K562 (cell line): ENCODE results near the gene WDR47. TPM values are rescaled to one million over a fixed set of nuclear protein-coding genes. Genes with fewer than 3 reads are reported as not detected.

Experiments used
- ATAC-seq: fragments of 200-7000 bp; cut with Tn5 transposase; 3 replicates; pipeline ENCODE4 v1.9.1; 2020; ENCODE audit warnings: moderate library complexity
- BruUV-seq: library from RNA; stranded (reverse); fragments of 400-500 nt; replicated peaks from 2 replicates; lab custom pipeline; 2021; lab: Mats Ljungman, UMichigan
- CTCF ChIA-PET: fragments of 300-600 bp; formaldehyde crosslinking; extraction: SDS; loops from one replicate; lab custom pipeline; 2021; ENCODE audit warnings: low intra/inter-chr PET ratio; lab: Yijun Ruan, JAX
- POLR2A ChIA-PET: fragments of 300-600, 350-650 bp; sonication (Branson Sonifier 250); formaldehyde crosslinking; extraction: SDS; loops from one replicate; lab custom pipeline; 2021; ENCODE audit warnings: antibody characterized with exemption, inconsistent platforms; lab: Yijun Ruan, JAX
- DNase-seq, 4 experiments: peaks; one replicate each; pipeline versions ENCODE4 v3.0.0 to v3.0.0-alpha.2; 2011 to 2018; ENCODE audit warnings: low spot score in 3 of 4, mixed read lengths in 3 of 4; ENCODE audit errors: extremely low read depth in 1 of 4
- FAIRE-seq: peaks from 2 replicates; lab custom pipeline; 2011; peaks lifted over from hg19 to GRCh38; lab: Jason Lieb, UNC
- H2AFZ ChIP-seq: 2 replicates; pipeline ENCODE4 v1.6.0; 2011; ENCODE audit warnings: low read depth, low read length, control low read depth, inconsistent platforms
- H3K27ac ChIP-seq: fragments of 200-600 bp; 3 replicates; pipeline ENCODE4 v1.8.0; 2011; ENCODE audit warnings: low read depth, mild to moderate bottlenecking, control low read depth, inconsistent platforms, low read length, moderate library complexity, mixed read lengths; ENCODE audit errors: extremely low read depth
- H3K27me3 ChIP-seq, 2 experiments: fragments of 300-600 bp in 1 of 2; 2 replicates in 1 of 2; 3 replicates in 1 of 2; pipeline versions ENCODE4 v1.6.0 to v1.8.0; 2011; ENCODE audit warnings: inconsistent platforms in 2 of 2, low read length in 2 of 2, mild to moderate bottlenecking in 1 of 2, mixed read lengths in 1 of 2, moderate library complexity in 1 of 2; ENCODE audit not compliant: control insufficient read depth in 2 of 2, insufficient read depth in 2 of 2
- H3K36me3 ChIP-seq: fragments of 300-600 bp; 3 replicates; pipeline ENCODE4 v1.8.0; 2011; ENCODE audit warnings: mild to moderate bottlenecking, low read length, inconsistent platforms; ENCODE audit not compliant: control insufficient read depth, insufficient read depth
- H3K4me1 ChIP-seq, 2 experiments: fragments of 200-600 bp in 1 of 2; replicated peaks in 1 of 2; 2 replicates in 1 of 2; 3 replicates in 1 of 2; pipeline versions ENCODE4 v1.5.1 to v1.8.0; 2011; ENCODE audit warnings: inconsistent platforms in 2 of 2, low read length in 2 of 2, mild to moderate bottlenecking in 1 of 2, mixed read lengths in 1 of 2, moderate library complexity in 1 of 2; ENCODE audit not compliant: control insufficient read depth in 2 of 2, insufficient read depth in 2 of 2
- H3K4me2 ChIP-seq: 2 replicates; pipeline ENCODE4 v1.6.1; 2011; ENCODE audit warnings: low read length, control low read depth, inconsistent platforms, mixed read lengths; ENCODE audit not compliant: insufficient read depth
- H3K4me3 ChIP-seq: fragments of 200-600 bp; sonication (generic), shearing (Covaris generic); 2 replicates; pipeline ENCODE4 v1.5.1; 2016; ENCODE audit warnings: control low read depth, inconsistent platforms
- H3K79me2 ChIP-seq: fragments of 200-600 bp; 3 replicates; pipeline ENCODE4 v1.8.0; 2011; ENCODE audit warnings: low read length, inconsistent platforms; ENCODE audit not compliant: control insufficient read depth, insufficient read depth
- H3K9ac ChIP-seq, 2 experiments: 2 replicates each; pipeline versions ENCODE4 v1.6.0 to v1.6.1; 2011; ENCODE audit warnings: low read depth in 2 of 2, low read length in 2 of 2, control low read depth in 1 of 2, inconsistent platforms in 1 of 2, mild to moderate bottlenecking in 1 of 2, mixed read lengths in 1 of 2; ENCODE audit not compliant: insufficient read depth in 1 of 2
- H3K9me1 ChIP-seq: one replicate; pipeline ENCODE4 v1.6.0; 2011; ENCODE audit warnings: inconsistent platforms, mild to moderate bottlenecking, low read length, moderate library complexity; ENCODE audit not compliant: control insufficient read depth, insufficient read depth
- H3K9me3 ChIP-seq: replicated peaks from 2 replicates; pipeline ENCODE4 v1.5.1; 2011; ENCODE audit warnings: low read depth, low read length, inconsistent platforms; ENCODE audit not compliant: control insufficient read depth, insufficient read depth
- H4K20me1 ChIP-seq: replicated peaks from 2 replicates; pipeline ENCODE4 v1.6.1; 2011; ENCODE audit warnings: low read length, inconsistent platforms, mixed read lengths; ENCODE audit not compliant: control insufficient read depth, insufficient read depth
- DLX4 ChIP-seq: fragments of 250-450 bp; sonication (Bioruptor Pico); IDR thresholded peaks from 2 replicates; pipeline ENCODE4 v1.6.1; 2021; ENCODE audit warnings: mild to moderate bottlenecking
- NR0B1 ChIP-seq: fragments of 450-650 bp; IDR thresholded peaks from one replicate; pipeline ENCODE4 v1.6.1; 2018; ENCODE audit warnings: mild to moderate bottlenecking, moderate library complexity; ENCODE audit not compliant: partially characterized antibody
- STAG1 ChIP-seq: sonication (generic); formaldehyde crosslinking; IDR thresholded peaks from 2 replicates; pipeline ENCODE4 v1.5.0; 2020; ENCODE audit warnings: missing genetic modification reagents, borderline replicate concordance
- TCF7L2 ChIP-seq: fragments of 150-350 bp; IDR thresholded peaks from 2 replicates; pipeline ENCODE4 v1.6.1; 2016; ENCODE audit warnings: low read depth, mild to moderate bottlenecking, low read length, moderate library complexity
- WGBS: fragments of 100-300 bp; shearing (Covaris generic); methylation state at CpG from one replicate; pipeline ENCODE4 v1.1.6; 2016; ENCODE audit warnings: low coverage, mixed read lengths; ENCODE audit not compliant: insufficient coverage; ENCODE audit errors: missing lambda C conversion rate; 5-methylcytosine and 5-hydroxymethylcytosine counted together
- in situ Hi-C: fragments of 300-500 bp; cut with MboI; formaldehyde crosslinking; loops from 4 replicates; pipeline ENCODE4 v1.15.0; 2018; ENCODE audit warnings: inconsistent platforms, mixed read lengths
- intact Hi-C: fragments of 100-400 bp; cut with micrococcal nuclease; formaldehyde crosslinking; loops from 2 replicates; pipeline ENCODE4 v1.14.2; 2022
- polyA plus RNA-seq, 8 experiments: library from polyadenylated mRNA; depleted of rRNA in 4 of 8; stranded (reverse) in 5 of 8; unstranded in 3 of 8; fragments of >200 nt; fragmentation: Nextera tagmentation in 2 of 8; fragmentation: Illumina TruSeq in 1 of 8; extraction: Ambion mirVana in 2 of 8; extraction: Trizol in 1 of 8; gene quantifications; 2 replicates each; pipeline versions ENCODE4 v1.2.1 to v1.2.3, GENCODE V29; 2011 to 2014; ENCODE audit warnings: inconsistent platforms in 1 of 8, missing spikeins in 1 of 8
- small RNA-seq: library from RNA; depleted of rRNA; stranded (forward); fragments of <200 nt; gene quantifications from one replicate; pipeline ENCODE3, GENCODE V24; 2014
- total RNA-seq, 7 experiments: library from RNA; depleted of rRNA in 6 of 7; stranded (reverse); fragments of >200 nt in 6 of 7; fragmentation: Illumina TruSeq in 2 of 7; extraction: Trizol in 2 of 7; gene quantifications; 2 replicates each; pipeline versions ENCODE4 v1.2.1 to v1.2.3, GENCODE V29; 2011 to 2021; ENCODE audit warnings: low replicate concordance in 1 of 7
- TF ChIP-seq, protein P1 (sequence below): fragments of 250-450 bp; sonication (Bioruptor Pico); IDR thresholded peaks from 2 replicates; pipeline ENCODE4 v1.5.0; 2021
- TF ChIP-seq, protein P2 (sequence below), 2 experiments: fragments of 200-800 bp in 1 of 2; sonication (Bioruptor generic) in 1 of 2; sonication (generic) in 1 of 2; formaldehyde crosslinking in 1 of 2; IDR thresholded peaks in 1 of 2; conservative IDR thresholded peaks in 1 of 2; 2 replicates each; pipeline versions ENCODE4 v1.5.0 to v1.6.1; 2016 to 2020; ENCODE audit warnings: missing compliant biosample characterization in 1 of 2, missing genetic modification characterization in 1 of 2, missing genetic modification reagents in 1 of 2

The WDR47 gene
- total and polyA plus RNA-seq, 9 of the 15 experiments (the other 6 are each of a cell fraction or from before 2014, with no cell fraction given), result 1.3 to 10.1 (median 4.9) TPM

- no peaks in the 10 kb centered on the region for H3K79me2 ChIP-seq
- no peak overlapping the region for H3K4me3 ChIP-seq
- peaks cover 94% of the 10 kb centered on the region for H3K36me3 ChIP-seq
- no peaks in the 10 kb centered on the region for H3K27me3 ChIP-seq
- no peak overlapping the region for H3K9ac ChIP-seq
- H3K9me1 ChIP-seq, result no peaks in the 10 kb centered on the region
- DNase-seq (no peak), FAIRE-seq (no peak), ATAC-seq (no peak)
- no peaks in the 10 kb centered on the region for H3K4me1 ChIP-seq
- H2AFZ ChIP-seq, result no peak overlapping the region
- no peak overlapping the region for H3K27ac ChIP-seq
- H3K4me2 ChIP-seq, result no peak overlapping the region
- TF ChIP-seq, protein P1, sequence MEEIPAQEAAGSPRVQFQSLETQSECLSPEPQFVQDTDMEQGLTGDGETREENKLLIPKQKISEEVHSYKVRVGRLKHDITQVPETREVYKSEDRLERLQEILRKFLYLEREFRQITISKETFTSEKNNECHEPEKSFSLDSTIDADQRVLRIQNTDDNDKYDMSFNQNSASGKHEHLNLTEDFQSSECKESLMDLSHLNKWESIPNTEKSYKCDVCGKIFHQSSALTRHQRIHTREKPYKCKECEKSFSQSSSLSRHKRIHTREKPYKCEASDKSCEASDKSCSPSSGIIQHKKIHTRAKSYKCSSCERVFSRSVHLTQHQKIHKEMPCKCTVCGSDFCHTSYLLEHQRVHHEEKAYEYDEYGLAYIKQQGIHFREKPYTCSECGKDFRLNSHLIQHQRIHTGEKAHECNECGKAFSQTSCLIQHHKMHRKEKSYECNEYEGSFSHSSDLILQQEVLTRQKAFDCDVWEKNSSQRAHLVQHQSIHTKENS, result no peak
- TF ChIP-seq STAG1 (CRISPR knock-in tag), result no peak
- no peak for TF ChIP-seq NR0B1
- TF ChIP-seq, protein P2, sequence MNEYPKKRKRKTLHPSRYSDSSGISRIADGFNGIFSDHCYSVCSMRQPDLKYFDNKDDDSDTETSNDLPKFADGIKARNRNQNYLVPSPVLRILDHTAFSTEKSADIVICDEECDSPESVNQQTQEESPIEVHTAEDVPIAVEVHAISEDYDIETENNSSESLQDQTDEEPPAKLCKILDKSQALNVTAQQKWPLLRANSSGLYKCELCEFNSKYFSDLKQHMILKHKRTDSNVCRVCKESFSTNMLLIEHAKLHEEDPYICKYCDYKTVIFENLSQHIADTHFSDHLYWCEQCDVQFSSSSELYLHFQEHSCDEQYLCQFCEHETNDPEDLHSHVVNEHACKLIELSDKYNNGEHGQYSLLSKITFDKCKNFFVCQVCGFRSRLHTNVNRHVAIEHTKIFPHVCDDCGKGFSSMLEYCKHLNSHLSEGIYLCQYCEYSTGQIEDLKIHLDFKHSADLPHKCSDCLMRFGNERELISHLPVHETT (CRISPR knock-in tag; conservative IDR thresholded peaks at IDR 0.05 in 1 of 2, IDR thresholded peaks at IDR 0.05 in 1 of 2), result no peak
- TF ChIP-seq DLX4 (CRISPR knock-in tag), result no peak
- no peak for TF ChIP-seq TCF7L2
- intact Hi-C loops, result no loop called here
- ChIA-PET POLR2A (no interaction called here), CTCF (no interaction called here)
- no peaks in the 10 kb centered on the region for H4K20me1 ChIP-seq
- BruUV-seq, result no TSS peak
- in situ Hi-C loops, result no loop called here
- 95% methylated on average over 2 of the region's 2 CpGs for WGBS
- H3K9me3 ChIP-seq, result no peaks in the 10 kb centered on the region
These were observed 116.0 kb downstream of the WDR47 start for GRCh38 chr1:108925920-108926319.

Small RNA genes within 50 kb of the gene (small RNA-seq; reads per million reads assigned to genes)
- gene BX679664.1 (not detected), gene BX679664.2 (not detected)

Other genes starting within 250 kb of the WDR47 start
Only the 7 nearest of the 9 such genes appear.
- not detected in 2 replicates for gene AKNAD1, start 185.0 kb downstream of the WDR47 start, total RNA-seq (2014; rRNA removed)
- gene AKNAD1, start 185.0 kb downstream of the WDR47 start, total RNA-seq (2014; rRNA removed; fragmentation: Illumina TruSeq; extraction: Trizol), result not detected in 2 replicates
- gene AKNAD1, start 185.0 kb downstream of the WDR47 start, total RNA-seq (2015; rRNA removed; fragmentation: Illumina TruSeq; extraction: Trizol), result not detected in 2 replicates
- not detected in 2 replicates for gene AKNAD1, start 185.0 kb downstream of the WDR47 start, total RNA-seq (2021)
- gene AKNAD1, start 185.0 kb downstream of the WDR47 start, polyA plus RNA-seq (2011; rRNA removed), result not detected in 2 replicates
- gene AKNAD1, start 185.0 kb downstream of the WDR47 start, polyA plus RNA-seq (2014; fragmentation: Illumina TruSeq; extraction: Trizol), result 0.30 TPM in 1 of 2 replicates, not detected in the other
- under 1 TPM in 1 of 2 experiments, not detected in 1; 0.13 TPM for gene AKNAD1, start 185.0 kb downstream of the WDR47 start, polyA plus RNA-seq (2014; fragmentation: Nextera tagmentation; extraction: Ambion mirVana)
- gene AKNAD1, start 185.0 kb downstream of the WDR47 start, polyA plus RNA-seq (2014; rRNA removed), result not detected in 2 replicates
- gene GPSM2, start 165.1 kb downstream of the WDR47 start, total RNA-seq (2014; rRNA removed), result 27.0 and 29.2 TPM in 2 replicates
- gene GPSM2, start 165.1 kb downstream of the WDR47 start, total RNA-seq (2014; rRNA removed; fragmentation: Illumina TruSeq; extraction: Trizol), result 39.1 and 41.5 TPM in 2 replicates
- gene GPSM2, start 165.1 kb downstream of the WDR47 start, total RNA-seq (2015; rRNA removed; fragmentation: Illumina TruSeq; extraction: Trizol), result 40.9 and 50.8 TPM in 2 replicates
- 28.9 and 32.1 TPM in 2 replicates for gene GPSM2, start 165.1 kb downstream of the WDR47 start, total RNA-seq (2021)
- gene GPSM2, start 165.1 kb downstream of the WDR47 start, polyA plus RNA-seq (2011; rRNA removed), result 28.1 and 37.8 TPM in 2 replicates
- 25.2 and 34.4 TPM in 2 replicates for gene GPSM2, start 165.1 kb downstream of the WDR47 start, polyA plus RNA-seq (2014; fragmentation: Illumina TruSeq; extraction: Trizol)
- gene GPSM2, start 165.1 kb downstream of the WDR47 start, polyA plus RNA-seq (2014; fragmentation: Nextera tagmentation; extraction: Ambion mirVana), result 1 to 10 TPM; 7.8 to 8.4 TPM
- 26.5 and 28.5 TPM in 2 replicates for gene GPSM2, start 165.1 kb downstream of the WDR47 start, polyA plus RNA-seq (2014; rRNA removed)
- 33.3 and 37.7 TPM in 2 replicates for gene CLCC1, start 78.6 kb downstream of the WDR47 start, total RNA-seq (2014; rRNA removed)
- 54.6 and 56.9 TPM in 2 replicates for gene CLCC1, start 78.6 kb downstream of the WDR47 start, total RNA-seq (2014; rRNA removed; fragmentation: Illumina TruSeq; extraction: Trizol)
- 41.0 and 44.7 TPM in 2 replicates for gene CLCC1, start 78.6 kb downstream of the WDR47 start, total RNA-seq (2015; rRNA removed; fragmentation: Illumina TruSeq; extraction: Trizol)
- 46.9 and 48.0 TPM in 2 replicates for gene CLCC1, start 78.6 kb downstream of the WDR47 start, total RNA-seq (2021)
- gene CLCC1, start 78.6 kb downstream of the WDR47 start, polyA plus RNA-seq (2011; rRNA removed), result 45.6 and 63.4 TPM in 2 replicates
- gene CLCC1, start 78.6 kb downstream of the WDR47 start, polyA plus RNA-seq (2014; fragmentation: Illumina TruSeq; extraction: Trizol), result 36.4 and 40.4 TPM in 2 replicates
- gene CLCC1, start 78.6 kb downstream of the WDR47 start, polyA plus RNA-seq (2014; fragmentation: Nextera tagmentation; extraction: Ambion mirVana), result 10 to 100 TPM; 28.8 to 33.9 TPM
- gene CLCC1, start 78.6 kb downstream of the WDR47 start, polyA plus RNA-seq (2014; rRNA removed), result 35.8 and 39.1 TPM in 2 replicates
- gene TAF13, start 33.9 kb upstream of the WDR47 start, total RNA-seq (2014; rRNA removed), result 22.9 and 26.6 TPM in 2 replicates
- gene TAF13, start 33.9 kb upstream of the WDR47 start, total RNA-seq (2014; rRNA removed; fragmentation: Illumina TruSeq; extraction: Trizol), result 77.2 and 85.1 TPM in 2 replicates
- 49.2 and 52.1 TPM in 2 replicates for gene TAF13, start 33.9 kb upstream of the WDR47 start, total RNA-seq (2015; rRNA removed; fragmentation: Illumina TruSeq; extraction: Trizol)
- gene TAF13, start 33.9 kb upstream of the WDR47 start, total RNA-seq (2021), result 35.3 and 39.4 TPM in 2 replicates
- 35.9 and 61.5 TPM in 2 replicates for gene TAF13, start 33.9 kb upstream of the WDR47 start, polyA plus RNA-seq (2011; rRNA removed)
- gene TAF13, start 33.9 kb upstream of the WDR47 start, polyA plus RNA-seq (2014; fragmentation: Illumina TruSeq; extraction: Trizol), result 46.7 and 57.6 TPM in 2 replicates
- 10 to 100 TPM; 14.9 to 21.0 TPM for gene TAF13, start 33.9 kb upstream of the WDR47 start, polyA plus RNA-seq (2014; fragmentation: Nextera tagmentation; extraction: Ambion mirVana)
- gene TAF13, start 33.9 kb upstream of the WDR47 start, polyA plus RNA-seq (2014; rRNA removed), result 38.7 and 39.6 TPM in 2 replicates
- 17.2 and 25.8 TPM in 2 replicates for gene TMEM167B, start 48.7 kb upstream of the WDR47 start, total RNA-seq (2014; rRNA removed)
- gene TMEM167B, start 48.7 kb upstream of the WDR47 start, total RNA-seq (2014; rRNA removed; fragmentation: Illumina TruSeq; extraction: Trizol), result 32.2 and 38.2 TPM in 2 replicates
- 29.0 and 33.4 TPM in 2 replicates for gene TMEM167B, start 48.7 kb upstream of the WDR47 start, total RNA-seq (2015; rRNA removed; fragmentation: Illumina TruSeq; extraction: Trizol)
- gene TMEM167B, start 48.7 kb upstream of the WDR47 start, total RNA-seq (2021), result 34.1 and 35.6 TPM in 2 replicates
- gene TMEM167B, start 48.7 kb upstream of the WDR47 start, polyA plus RNA-seq (2011; rRNA removed), result 26.0 and 26.7 TPM in 2 replicates
- 35.2 and 36.4 TPM in 2 replicates for gene TMEM167B, start 48.7 kb upstream of the WDR47 start, polyA plus RNA-seq (2014; fragmentation: Illumina TruSeq; extraction: Trizol)
- gene TMEM167B, start 48.7 kb upstream of the WDR47 start, polyA plus RNA-seq (2014; fragmentation: Nextera tagmentation; extraction: Ambion mirVana), result 10 to 100 TPM; 25.0 to 36.3 TPM
- gene TMEM167B, start 48.7 kb upstream of the WDR47 start, polyA plus RNA-seq (2014; rRNA removed), result 17.2 and 26.5 TPM in 2 replicates
- 0.09 TPM in 1 of 2 replicates, not detected in the other for gene ELAPOR1, start 72.0 kb upstream of the WDR47 start, total RNA-seq (2014; rRNA removed)
- gene ELAPOR1, start 72.0 kb upstream of the WDR47 start, total RNA-seq (2014; rRNA removed; fragmentation: Illumina TruSeq; extraction: Trizol), result 0.03 and 0.25 TPM in 2 replicates
- 0.04 and 0.07 TPM in 2 replicates for gene ELAPOR1, start 72.0 kb upstream of the WDR47 start, total RNA-seq (2015; rRNA removed; fragmentation: Illumina TruSeq; extraction: Trizol)
- gene ELAPOR1, start 72.0 kb upstream of the WDR47 start, total RNA-seq (2021), result 0.20 and 0.38 TPM in 2 replicates
- gene ELAPOR1, start 72.0 kb upstream of the WDR47 start, polyA plus RNA-seq (2011; rRNA removed), result 0.11 and 0.14 TPM in 2 replicates
- 0.18 and 0.46 TPM in 2 replicates for gene ELAPOR1, start 72.0 kb upstream of the WDR47 start, polyA plus RNA-seq (2014; fragmentation: Illumina TruSeq; extraction: Trizol)
- gene ELAPOR1, start 72.0 kb upstream of the WDR47 start, polyA plus RNA-seq (2014; fragmentation: Nextera tagmentation; extraction: Ambion mirVana), result under 1 TPM; 0.17 to 0.21 TPM
- 0.15 and 1.2 TPM in 2 replicates for gene ELAPOR1, start 72.0 kb upstream of the WDR47 start, polyA plus RNA-seq (2014; rRNA removed)
- 254 and 257 TPM in 2 replicates for gene SARS1, start 171.8 kb upstream of the WDR47 start, total RNA-seq (2014; rRNA removed)
- 273 and 284 TPM in 2 replicates for gene SARS1, start 171.8 kb upstream of the WDR47 start, total RNA-seq (2014; rRNA removed; fragmentation: Illumina TruSeq; extraction: Trizol)
- 211 and 221 TPM in 2 replicates for gene SARS1, start 171.8 kb upstream of the WDR47 start, total RNA-seq (2015; rRNA removed; fragmentation: Illumina TruSeq; extraction: Trizol)
- 232 and 246 TPM in 2 replicates for gene SARS1, start 171.8 kb upstream of the WDR47 start, total RNA-seq (2021)
- gene SARS1, start 171.8 kb upstream of the WDR47 start, polyA plus RNA-seq (2011; rRNA removed), result 221 and 230 TPM in 2 replicates
- 293 and 317 TPM in 2 replicates for gene SARS1, start 171.8 kb upstream of the WDR47 start, polyA plus RNA-seq (2014; fragmentation: Illumina TruSeq; extraction: Trizol)
- 100 to 1,000 TPM; 336 to 623 TPM for gene SARS1, start 171.8 kb upstream of the WDR47 start, polyA plus RNA-seq (2014; fragmentation: Nextera tagmentation; extraction: Ambion mirVana)
- gene SARS1, start 171.8 kb upstream of the WDR47 start, polyA plus RNA-seq (2014; rRNA removed), result 235 and 240 TPM in 2 replicates